Measurements from ENCODE around the gene SLC19A1.

Gene SLC19A1

DNA sequence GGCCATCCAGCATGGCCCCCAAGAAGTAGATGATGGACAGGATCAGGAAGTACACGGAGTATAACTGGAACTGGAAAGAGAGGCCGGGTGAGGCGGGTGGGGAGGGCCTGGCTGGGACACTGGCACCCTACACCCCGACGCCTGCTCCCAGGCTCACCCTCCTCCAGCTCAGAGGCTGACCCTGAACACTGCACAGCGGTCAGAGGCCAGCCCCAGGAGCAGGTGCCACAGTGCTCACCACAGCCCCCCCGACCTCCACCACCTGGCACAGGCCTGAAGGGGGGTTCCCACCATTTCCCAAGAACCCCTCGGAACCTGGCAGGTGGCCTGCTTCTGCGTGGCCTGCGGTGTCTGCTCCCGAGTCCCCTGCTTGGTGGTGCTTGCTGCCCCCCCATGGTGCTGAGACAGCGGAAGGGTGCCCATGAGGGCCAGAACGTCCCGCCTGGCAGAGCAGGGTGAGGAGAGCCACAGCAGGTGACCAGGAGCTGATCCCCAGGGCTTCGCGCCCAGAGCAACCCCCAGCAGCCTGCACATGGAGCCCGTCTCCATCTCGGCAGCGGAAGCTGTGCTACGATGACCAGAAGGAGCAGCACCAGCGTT, 26.1 kb downstream of the SLC19A1 start:
- no peak for DNase-seq

- no peak for DNase-seq
Measured at GRCh38 chr21:45515241-45516061, 26.8 kb downstream of the SLC19A1 start.

- no peak for DNase-seq
Measured at GRCh38 chr21:45514311-45515021, 27.8 kb downstream of the SLC19A1 start.

DNA sequence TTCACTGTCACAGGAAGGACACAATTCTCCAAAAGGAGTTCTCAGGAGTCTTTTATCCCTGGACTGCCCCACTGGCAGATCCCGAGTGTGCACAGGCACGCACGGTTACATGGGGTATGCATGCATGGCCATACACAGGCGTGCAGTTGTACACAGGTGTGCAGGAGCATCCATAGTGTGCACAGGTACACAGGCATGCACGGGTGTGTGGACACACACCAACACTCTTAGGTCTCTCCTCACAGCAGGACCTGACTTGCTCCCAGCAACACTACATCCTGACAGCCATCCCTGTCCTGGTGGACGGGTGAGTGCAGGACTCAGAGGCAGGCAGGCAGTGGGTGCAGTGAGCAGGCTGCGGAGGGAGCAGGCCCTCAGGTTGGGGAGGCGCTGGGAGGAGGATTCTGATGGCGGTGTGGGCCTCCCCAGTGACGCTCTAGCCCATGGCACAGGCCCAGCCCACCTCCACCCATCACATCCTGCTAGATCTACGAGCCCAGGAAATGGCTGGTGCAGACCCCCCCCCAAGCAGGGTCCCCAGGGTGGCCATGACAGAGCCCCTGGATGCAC, 28.4 kb downstream of the SLC19A1 start:
- no peak for DNase-seq

DNA sequence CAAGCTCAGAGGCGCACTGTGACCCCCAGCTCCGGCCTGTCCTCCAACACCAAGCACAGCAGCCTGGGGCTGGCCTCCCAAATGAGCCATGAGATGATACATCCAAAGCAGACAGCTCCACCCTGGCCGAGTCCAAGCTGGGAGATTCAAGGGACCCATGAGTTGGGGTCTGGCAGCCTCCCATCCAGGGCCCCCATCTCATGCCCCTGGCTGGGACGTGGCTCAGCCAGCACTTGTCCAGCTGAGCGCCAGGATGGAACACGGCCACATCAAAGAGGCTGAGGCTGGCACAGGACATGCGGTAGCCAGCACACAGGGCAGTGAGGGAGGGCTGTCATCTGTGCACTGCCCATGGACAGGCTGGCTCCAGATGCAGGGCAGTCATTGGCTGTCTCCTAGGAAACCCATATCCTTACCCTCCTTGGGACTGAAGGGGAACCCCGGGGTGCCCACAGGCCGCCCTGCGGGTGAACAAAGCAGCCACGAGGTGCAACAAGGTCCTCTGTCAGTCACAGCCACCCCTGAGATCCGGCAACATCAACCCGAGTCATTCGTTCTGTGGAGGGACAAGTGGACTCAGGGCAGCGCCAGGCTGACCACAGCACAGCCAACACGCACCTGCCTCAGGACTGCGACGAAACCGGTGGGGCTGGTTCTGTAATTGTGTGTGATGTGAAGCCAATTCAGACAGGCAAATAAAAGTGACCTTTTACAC, 29.1 kb downstream of the SLC19A1 start:
- no peak for DNase-seq

DNA sequence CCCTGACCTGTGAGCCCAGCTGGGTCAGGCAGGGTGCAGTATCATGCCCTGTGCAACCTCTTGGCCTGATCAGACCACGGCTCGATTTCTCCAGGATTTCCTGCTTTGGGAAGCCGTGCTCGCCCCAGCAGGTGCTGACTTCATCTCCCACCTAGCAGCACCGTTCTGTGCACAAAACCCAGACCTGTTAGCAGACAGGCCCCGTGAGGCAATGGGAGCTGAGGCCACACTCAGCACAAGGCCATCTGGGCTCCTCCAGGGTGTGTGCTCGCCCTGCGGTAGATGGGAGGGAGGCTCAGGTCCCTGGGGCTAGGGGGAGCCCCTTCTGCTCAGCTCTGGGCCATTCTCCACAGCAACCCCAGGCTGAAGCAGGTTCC, 29.6 kb downstream of the SLC19A1 start:
- no peak for DNase-seq

DNA sequence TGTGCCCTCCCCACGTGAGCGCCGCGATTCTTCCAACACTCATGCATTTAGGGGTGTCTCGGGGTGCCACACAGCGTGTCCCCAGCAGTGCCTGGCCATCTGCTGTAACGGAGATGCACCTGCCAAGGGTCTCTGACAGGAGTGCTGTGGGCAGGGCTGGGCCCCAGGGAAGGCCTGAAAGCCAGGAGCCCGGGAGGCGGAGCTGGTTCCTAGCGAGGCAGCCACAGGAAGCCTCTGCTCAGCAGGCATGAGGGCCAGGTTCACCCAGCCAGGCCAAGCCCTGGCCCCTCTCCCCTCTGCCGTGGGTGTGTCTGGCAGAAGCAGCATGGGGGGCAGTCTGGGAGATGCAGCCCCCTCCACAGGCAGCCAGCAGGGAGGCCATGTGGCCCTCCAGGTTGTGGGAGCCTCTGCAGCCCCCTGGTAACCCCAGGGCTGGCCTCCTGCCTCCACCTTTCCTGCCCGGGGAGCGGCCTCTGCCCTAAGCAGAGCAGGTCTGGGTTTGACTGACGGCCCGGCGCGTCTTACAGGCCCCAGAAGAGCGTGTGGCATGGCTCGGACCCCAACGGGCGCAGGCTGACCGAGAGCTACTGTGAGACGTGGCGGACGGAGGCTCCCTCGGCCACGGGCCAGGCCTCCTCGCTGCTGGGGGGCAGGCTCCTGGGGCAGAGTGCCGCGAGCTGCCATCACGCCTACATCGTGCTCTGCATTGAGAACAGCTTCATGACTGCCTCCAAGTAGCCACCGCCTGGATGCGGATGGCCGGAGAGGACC, 30.4 kb downstream of the SLC19A1 start:
- no peak for DNase-seq

DNA sequence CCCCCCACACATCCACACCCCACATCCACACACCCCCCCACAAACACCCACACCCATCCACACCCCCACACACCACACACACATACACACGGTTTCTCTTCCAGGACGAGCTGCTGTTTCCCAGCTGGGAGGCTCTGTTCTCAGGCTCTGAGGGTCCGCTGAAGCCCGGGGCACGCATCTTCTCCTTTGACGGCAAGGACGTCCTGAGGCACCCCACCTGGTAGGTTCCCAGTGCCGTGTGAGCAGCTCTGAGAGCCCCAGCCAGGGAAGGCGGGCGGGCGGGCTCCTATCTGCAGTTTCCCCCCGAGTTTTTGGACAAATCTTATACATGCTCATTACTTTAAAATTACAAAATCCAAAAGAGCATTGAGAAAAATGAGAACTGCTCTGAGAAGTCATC, 31.2 kb downstream of the SLC19A1 start:
- DNase-seq = no peak

DNA sequence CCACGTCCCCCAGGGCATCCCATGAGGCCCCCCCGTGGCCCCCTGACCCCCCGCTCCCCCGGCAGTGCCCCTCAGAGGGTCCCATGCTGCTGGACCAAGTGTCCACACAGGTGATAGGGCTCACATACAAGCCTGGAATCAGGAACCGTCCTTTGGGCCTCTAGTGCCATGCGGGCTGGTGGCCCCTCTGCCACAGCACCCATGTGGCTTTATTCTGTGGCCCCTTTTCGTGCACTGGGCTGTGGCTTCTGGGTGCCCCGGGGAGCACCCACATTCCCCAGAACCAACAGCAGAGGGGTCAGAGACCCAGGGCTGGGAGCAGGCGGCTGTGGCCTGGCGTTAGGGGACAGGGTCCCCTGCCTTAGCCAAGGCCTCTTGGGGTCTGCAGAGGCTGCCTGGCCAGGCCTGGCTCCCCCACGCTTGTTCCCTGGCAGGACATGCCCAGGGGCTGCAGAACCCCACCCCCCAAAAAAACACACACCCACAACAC, 31.7 kb downstream of the SLC19A1 start:
- DNase-seq = no peak

DNA sequence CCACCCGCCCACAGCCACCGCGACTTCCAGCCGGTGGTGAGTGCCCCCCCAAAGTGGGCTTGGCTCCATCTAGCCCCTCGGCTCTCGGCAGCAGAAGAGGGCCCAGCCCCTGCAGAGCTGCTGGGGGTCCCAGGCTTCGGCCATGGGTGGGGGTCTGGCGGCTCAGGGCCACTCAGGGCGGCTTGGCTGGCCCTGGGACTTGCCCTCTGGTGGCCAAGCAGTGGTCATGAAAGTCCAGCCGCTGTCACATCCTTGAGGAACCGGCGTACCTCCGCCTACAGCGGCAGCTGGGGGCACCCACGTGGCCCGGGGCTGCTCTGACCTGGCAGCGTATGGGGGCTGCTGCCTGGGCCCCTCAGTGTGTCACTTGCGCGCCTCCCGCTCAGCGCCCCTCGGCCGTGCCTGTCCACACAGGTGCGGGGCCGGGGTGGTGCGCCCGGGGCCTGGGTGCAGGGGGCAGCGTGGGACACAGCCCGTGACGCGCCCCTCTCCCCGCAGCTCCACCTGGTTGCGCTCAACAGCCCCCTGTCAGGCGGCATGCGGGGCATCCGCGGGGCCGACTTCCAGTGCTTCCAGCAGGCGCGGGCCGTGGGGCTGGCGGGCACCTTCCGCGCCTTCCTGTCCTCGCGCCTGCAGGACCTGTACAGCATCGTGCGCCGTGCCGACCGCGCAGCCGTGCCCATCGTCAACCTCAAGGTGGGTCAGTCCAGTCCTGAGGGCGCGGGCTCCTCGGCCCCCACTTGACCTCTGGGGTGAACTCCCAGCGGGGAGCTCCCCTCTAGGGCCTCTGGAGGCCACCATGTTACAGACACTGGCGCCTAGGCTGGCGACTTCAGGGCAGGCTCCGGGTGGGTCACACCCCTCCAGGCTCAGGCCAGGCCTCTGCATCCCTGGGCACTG, 32.4 kb downstream of the SLC19A1 start:
- DNase-seq = no peak

DNA sequence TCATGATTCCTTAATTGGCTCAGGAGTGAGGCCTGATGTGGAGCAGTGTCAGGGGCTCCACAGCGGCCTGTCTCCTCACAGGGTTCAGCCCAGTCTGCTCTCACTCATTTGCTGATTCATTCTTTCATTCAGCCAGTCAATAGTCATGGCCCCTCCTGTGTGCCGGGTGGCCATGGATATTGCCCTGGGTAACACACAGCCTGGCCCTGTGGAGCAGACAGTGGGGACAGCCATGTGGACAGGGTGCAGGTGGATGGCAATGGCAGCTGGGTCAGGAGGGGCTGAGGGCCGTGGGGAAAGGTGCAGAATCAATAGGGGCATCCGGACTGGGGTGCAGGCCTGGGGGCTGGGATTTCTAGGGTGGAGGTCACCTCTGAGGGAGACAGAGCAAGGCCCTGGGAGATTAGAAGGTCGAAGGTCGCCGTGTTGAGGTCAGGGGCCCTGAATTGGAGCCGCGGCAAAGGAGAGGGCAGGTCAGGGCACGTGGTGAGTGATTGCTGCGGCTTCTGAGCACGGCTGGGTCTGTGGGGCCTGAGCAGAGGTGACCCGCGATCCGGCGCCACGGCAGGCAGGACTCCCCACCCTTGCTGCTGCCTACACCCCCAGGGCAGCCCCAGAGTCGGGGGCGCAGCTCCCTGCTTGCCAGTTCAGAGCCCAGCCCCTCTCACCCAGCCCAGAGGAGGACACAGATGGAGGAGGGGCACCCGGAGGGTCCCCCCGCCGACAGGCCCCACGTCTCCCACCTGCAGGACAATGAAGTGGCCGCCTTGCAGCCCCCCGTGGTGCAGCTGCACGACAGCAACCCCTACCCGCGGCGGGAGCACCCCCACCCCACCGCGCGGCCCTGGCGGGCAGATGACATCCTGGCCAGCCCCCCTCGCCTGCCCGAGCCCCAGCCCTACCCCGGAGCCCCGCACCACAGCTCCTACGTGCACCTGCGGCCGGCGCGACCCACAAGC, 33.4 kb downstream of the SLC19A1 start:
- DNase-seq = no peak

DNA sequence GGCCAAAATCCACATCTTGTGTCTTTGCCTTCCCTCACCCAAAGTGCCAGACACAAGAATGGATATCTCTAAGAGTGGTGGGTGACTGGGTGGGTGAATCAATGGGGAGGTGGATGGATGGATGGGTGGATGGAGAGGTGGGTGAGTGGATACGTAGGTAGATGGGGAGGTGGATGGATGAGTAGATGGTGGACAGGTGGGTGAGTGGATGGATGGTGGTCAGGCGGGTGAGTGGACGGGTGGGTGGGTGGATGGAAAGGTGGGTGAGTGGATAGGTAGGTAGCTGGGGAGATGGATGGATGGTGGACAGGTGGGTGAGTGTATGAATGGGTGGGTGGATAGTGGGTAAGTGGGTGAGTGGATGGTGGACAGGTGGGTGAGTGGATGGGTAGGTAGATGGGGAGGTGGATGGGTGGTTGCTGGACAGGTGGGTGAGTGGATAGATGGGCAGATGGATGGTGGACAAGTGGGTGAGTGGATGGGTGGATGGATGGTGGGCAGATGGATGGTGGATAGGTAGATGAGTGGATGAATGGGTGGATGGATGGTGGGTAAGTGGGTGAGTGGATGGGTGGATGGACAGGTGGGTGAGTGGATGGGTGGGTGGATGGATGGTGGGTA, 34.2 kb downstream of the SLC19A1 start:
- no peak for DNase-seq

DNA sequence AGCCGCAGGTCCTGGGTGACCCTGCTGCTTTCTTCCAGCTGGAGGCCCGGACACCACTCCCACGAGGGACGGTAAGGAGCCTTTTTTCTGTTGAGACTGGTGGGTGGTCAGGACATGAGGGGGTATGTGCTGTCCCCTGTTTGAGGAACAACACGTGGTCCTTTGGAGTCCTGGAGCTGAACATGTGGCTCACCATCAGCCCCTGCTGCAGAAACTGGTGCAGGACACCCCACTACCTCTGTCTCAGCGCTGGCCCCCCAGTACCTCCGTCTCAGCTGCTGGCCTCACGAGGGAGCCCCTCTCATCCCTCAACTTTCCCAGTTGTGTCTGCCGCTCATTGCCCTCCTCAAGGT, 34.7 kb downstream of the SLC19A1 start:
- no peak for DNase-seq

- no peak for DNase-seq
Measured at GRCh38 chr21:45506836-45507522, 35.3 kb downstream of the SLC19A1 start.

DNA sequence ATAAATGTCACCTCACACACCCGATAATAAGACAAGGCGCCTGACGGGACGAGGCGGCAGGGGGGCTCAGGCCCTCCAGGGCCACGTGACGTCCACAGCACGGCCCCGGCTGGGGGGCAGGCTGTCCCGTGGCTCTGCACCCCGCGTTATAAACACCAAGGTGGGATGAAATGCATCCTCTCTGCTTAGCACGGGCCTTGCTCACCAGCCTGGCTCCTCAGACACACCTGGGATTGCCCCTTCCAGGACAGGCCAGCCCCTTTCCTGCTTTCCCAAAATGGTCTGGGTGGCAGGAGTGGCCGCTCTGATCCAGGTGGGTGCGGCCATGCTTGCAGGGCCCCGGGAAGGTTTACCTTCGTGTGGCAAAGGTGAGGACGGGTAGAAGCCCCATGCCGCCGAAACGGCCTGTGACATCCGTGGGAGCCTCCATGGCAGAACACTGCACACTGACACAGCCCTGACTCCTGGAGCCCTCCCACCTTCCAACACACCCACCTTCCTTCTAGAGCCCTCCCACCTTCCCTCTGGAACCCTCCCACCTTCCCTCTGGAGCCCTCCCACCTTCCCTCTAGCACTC, 35.9 kb downstream of the SLC19A1 start:
- DNase-seq = no peak

DNA sequence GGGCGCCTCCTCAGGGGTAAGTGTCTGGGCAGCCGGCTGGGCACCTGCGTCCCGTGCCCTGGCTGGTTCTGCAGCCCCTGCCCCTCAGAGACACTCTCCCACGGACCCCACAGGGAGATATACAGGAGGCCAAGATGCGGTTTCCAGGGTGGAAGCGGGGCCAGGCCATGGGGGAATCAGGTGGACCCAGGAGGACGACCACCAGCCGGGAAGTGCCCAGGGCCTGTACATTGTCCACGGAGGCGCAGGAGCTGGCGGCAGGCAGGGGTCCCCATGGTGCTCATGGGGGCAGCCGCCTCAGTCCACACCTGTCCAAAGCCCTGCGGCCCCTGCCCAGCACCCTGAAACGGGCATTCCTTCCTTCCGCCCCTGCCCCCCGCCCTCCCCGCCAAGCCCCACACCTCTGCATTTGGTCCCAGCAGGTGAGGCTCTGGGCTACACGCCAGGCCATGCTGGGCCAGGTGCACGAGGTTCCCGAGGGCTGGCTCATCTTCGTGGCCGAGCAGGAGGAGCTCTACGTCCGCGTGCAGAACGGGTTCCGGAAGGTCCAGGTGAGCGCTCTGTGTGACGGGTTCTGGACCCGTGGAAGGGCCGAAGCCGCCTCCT, 36.7 kb downstream of the SLC19A1 start:
- DNase-seq = no peak

DNA sequence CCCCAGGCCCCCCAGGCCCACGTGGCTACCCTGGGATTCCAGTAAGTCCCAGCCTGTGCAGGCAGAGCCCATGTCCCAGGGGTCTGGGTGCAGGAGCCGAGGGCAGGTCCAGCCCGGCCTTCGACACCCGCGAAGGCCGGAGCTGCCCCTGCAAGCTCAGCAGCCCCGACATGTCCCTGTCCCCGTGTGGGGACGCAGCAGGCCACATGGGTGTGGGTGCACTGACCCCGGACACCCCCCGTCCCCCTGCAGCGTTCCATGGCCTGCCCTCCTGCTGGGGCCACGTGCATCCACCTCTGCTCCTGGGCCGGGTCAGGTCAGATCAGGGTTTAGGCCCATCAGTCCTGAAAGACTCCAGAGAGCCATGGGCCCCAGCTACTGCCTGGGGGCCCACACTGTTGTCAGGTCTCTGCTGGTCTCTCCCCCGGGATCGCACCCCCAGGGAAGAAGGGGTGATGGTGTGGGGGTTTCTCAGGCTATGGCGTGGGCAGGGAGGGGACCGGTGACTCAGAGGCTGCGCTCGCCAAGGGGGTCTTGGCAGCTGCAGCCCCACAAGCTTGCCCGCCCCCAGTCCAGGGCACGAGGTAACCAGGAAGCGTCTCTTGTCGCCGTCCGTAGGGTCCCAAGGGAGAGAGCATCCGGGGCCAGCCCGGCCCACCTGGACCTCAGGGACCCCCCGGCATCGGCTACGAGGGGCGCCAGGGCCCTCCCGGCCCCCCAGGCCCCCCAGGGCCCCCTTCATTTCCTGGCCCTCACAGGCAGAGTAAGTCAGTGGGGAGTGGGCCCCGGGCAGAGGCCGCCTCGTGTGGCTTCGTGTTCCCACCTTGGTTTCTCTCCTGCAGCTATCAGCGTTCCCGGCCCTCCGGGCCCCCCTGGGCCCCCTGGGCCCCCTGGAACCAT, 37.5 kb downstream of the SLC19A1 start:
- DNase-seq = no peak

Data from inflammatory macrophage (primary cell).